ENCODE results near the gene NME7. TPM values are rescaled to one million over a fixed set of nuclear protein-coding genes. Genes with fewer than 3 reads are reported as not detected.

Gene NME7
- total and polyA plus RNA-seq, 7 donors = 4.4 to 39.9 (median 20.1) TPM

- H3K4me1 ChIP-seq = peaks cover 0 to 7% (median 2%) of the 10 kb centered on the region in 4 donors
- no peaks in the 10 kb centered on the region for H3K9me3 ChIP-seq
- DNase-seq = no peak
- no peaks in the 10 kb centered on the region for H3K36me3 ChIP-seq
- no peak for TF ChIP-seq POLR2AphosphoS5 (IDR thresholded peaks at IDR 0.05)
- no peak overlapping the region for H3K27ac ChIP-seq
- WGBS, 2 donors = 94 to 95% methylated on average over 7 of the region's 7 CpGs
- intact Hi-C loops (cut with DNase I) = no loop called here
- no peak overlapping the region for H3K4me3 ChIP-seq
- no peaks in the 10 kb centered on the region for H3K27me3 ChIP-seq
These were observed 6.3 kb downstream of the NME7 start for GRCh38 chr1:169361281-169361680.

- Histone ChIP-seq H3K4me3 (no peak overlapping the region), H3K27ac (no peak overlapping the region), H3K36me3 (no peaks in the 10 kb centered on the region), H3K27me3 (no peaks in the 10 kb centered on the region), H3K9me3 (no peaks in the 10 kb centered on the region), H3K4me1 (no peaks in the 10 kb centered on the region)
- DNase-seq = no peak
- WGBS, 2 donors = 95% methylated on average over 1 of the region's 1 CpG
- intact Hi-C loops (cut with DNase I) = no loop called here
- no peak for TF ChIP-seq EP300 (IDR thresholded peaks at IDR 0.05)
- no peak for TF ChIP-seq POLR2A (IDR thresholded peaks at IDR 0.05)
- TF ChIP-seq CTCF (IDR thresholded peaks at IDR 0.05) = no peak
- TF ChIP-seq POLR2AphosphoS5 (IDR thresholded peaks at IDR 0.05) = no peak
These were observed 7.2 kb downstream of the NME7 start for GRCh38 chr1:169360415-169360814.

- DNase-seq = no peak
- no peaks in the 10 kb centered on the region for H3K27me3 ChIP-seq
- no peak overlapping the region for H3K27ac ChIP-seq
- no peaks in the 10 kb centered on the region for H3K9me3 ChIP-seq
- WGBS, 2 donors = 42 to 55% methylated on average over 5 of the region's 5 CpGs
- intact Hi-C loops (cut with DNase I) = loop anchor here (1.0 to 10.0 kb wide), 4 partner anchors 241 to 1006 kb away; partner anchors contain the start of gene ATP1B1
- TF ChIP-seq CTCF (IDR thresholded peaks at IDR 0.05) (peak; percentile 46 to 78 (median 68)), POLR2AphosphoS5 (IDR thresholded peaks at IDR 0.05) (no peak)
- no peaks in the 10 kb centered on the region for H3K36me3 ChIP-seq
- H3K4me1 ChIP-seq = peaks cover 0 to 16% (median 3%) of the 10 kb centered on the region in 4 donors
- H3K4me3 ChIP-seq = no peak overlapping the region
These were observed 19.1 kb downstream of the NME7 start for GRCh38 chr1:169348383-169349036.

GRCh38 chr1:169347688-169348382, 19.8 kb downstream of the NME7 start:
- H3K36me3 ChIP-seq = no peaks in the 10 kb centered on the region
- no peak for DNase-seq
- TF ChIP-seq POLR2AphosphoS5 (IDR thresholded peaks at IDR 0.05) (no peak), CTCF (IDR thresholded peaks at IDR 0.05) (no peak), EP300 (IDR thresholded peaks at IDR 0.05) (no peak), POLR2A (IDR thresholded peaks at IDR 0.05) (no peak)
- no peak overlapping the region for H3K4me3 ChIP-seq
- intact Hi-C loops (cut with DNase I) = loop anchor here (1.0 to 10.0 kb wide), 4 partner anchors 241 to 1006 kb away; partner anchors contain the start of gene ATP1B1
- WGBS, 2 donors = 77 to 88% methylated on average over 2 of the region's 2 CpGs
- H3K27ac ChIP-seq = no peak overlapping the region
- H3K4me1 ChIP-seq = peaks cover 0 to 16% (median 3%) of the 10 kb centered on the region in 4 donors
- H3K27me3 ChIP-seq = no peaks in the 10 kb centered on the region
- H3K9me3 ChIP-seq = no peaks in the 10 kb centered on the region

GRCh38 chr1:169346036-169346589, 21.5 kb downstream of the NME7 start:
- intact Hi-C loops (cut with DNase I) = loop anchor here (5.0 to 10.0 kb wide), 3 partner anchors 239 to 1004 kb away; partner anchors contain the start of gene ATP1B1
- H3K27ac ChIP-seq = no peak overlapping the region
- H3K27me3 ChIP-seq = no peaks in the 10 kb centered on the region
- WGBS, 2 donors = 92 to 94% methylated on average over 3 of the region's 3 CpGs
- H3K36me3 ChIP-seq = no peaks in the 10 kb centered on the region
- H3K4me1 ChIP-seq = peaks cover 0 to 16% (median 3%) of the 10 kb centered on the region in 4 donors
- TF ChIP-seq POLR2A (IDR thresholded peaks at IDR 0.05) (no peak), POLR2AphosphoS5 (IDR thresholded peaks at IDR 0.05) (no peak), CTCF (IDR thresholded peaks at IDR 0.05) (no peak), EP300 (IDR thresholded peaks at IDR 0.05) (no peak)
- H3K9me3 ChIP-seq = no peaks in the 10 kb centered on the region
- H3K4me3 ChIP-seq = no peak overlapping the region
- no peak for DNase-seq

Measured in sigmoid colon (tissue), 7 donors.